K562 (cell line): Measurements from ENCODE around the gene SCYGR1.

Experiments
- EHMT2 ChIP-seq: fragments of 450-650 bp; IDR thresholded peaks from 2 replicates; pipeline ENCODE4 v1.6.1; 2018; ENCODE audit warnings: antibody characterized with exemption
- UBTF ChIP-seq, 2 experiments: IDR thresholded peaks; 2 replicates each; pipeline ENCODE4 v1.6.1; 2012; ENCODE audit warnings: improper control_type of control experiment in 2 of 2, low read depth in 2 of 2, low read length in 2 of 2, borderline replicate concordance in 1 of 2
- TF ChIP-seq, protein P1 (sequence below), 3 experiments: IDR thresholded peaks in 2 of 3; conservative IDR thresholded peaks in 1 of 3; 2 replicates each; pipeline ENCODE4 v1.5.1; 2011 to 2012; ENCODE audit warnings: low read length in 3 of 3, mild to moderate bottlenecking in 3 of 3, control low read depth in 2 of 3, improper control_type of control experiment in 1 of 3, inconsistent platforms in 1 of 3, low read depth in 1 of 3, mixed read lengths in 1 of 3, moderate library complexity in 1 of 3; ENCODE audit not compliant: insufficient read depth in 2 of 3
- TF ChIP-seq, protein P2 (sequence below), 2 experiments: fragments of 450-650 bp in 1 of 2; IDR thresholded peaks; 2 replicates each; pipeline ENCODE4 v1.6.1; 2011 to 2017; ENCODE audit warnings: low read depth in 2 of 2, antibody characterized with exemption in 1 of 2, borderline replicate concordance in 1 of 2, low read length in 1 of 2, mild to moderate bottlenecking in 1 of 2, mixed read lengths in 1 of 2; ENCODE audit not compliant: control insufficient read depth in 1 of 2

- TF ChIP-seq, protein P1, sequence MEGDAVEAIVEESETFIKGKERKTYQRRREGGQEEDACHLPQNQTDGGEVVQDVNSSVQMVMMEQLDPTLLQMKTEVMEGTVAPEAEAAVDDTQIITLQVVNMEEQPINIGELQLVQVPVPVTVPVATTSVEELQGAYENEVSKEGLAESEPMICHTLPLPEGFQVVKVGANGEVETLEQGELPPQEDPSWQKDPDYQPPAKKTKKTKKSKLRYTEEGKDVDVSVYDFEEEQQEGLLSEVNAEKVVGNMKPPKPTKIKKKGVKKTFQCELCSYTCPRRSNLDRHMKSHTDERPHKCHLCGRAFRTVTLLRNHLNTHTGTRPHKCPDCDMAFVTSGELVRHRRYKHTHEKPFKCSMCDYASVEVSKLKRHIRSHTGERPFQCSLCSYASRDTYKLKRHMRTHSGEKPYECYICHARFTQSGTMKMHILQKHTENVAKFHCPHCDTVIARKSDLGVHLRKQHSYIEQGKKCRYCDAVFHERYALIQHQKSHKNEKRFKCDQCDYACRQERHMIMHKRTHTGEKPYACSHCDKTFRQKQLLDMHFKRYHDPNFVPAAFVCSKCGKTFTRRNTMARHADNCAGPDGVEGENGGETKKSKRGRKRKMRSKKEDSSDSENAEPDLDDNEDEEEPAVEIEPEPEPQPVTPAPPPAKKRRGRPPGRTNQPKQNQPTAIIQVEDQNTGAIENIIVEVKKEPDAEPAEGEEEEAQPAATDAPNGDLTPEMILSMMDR (IDR thresholded peaks at IDR 0.05 in 2 of 3, conservative IDR thresholded peaks at IDR 0.05 in 1 of 3; ENCODE audit: insufficient read depth in 2 of 3, low read depth in 1 of 3, low read length in 3 of 3): no peak
- TF ChIP-seq UBTF (IDR thresholded peaks at IDR 0.05; ENCODE audit: borderline replicate concordance in 1 of 2, low read depth in 2 of 2, low read length in 2 of 2): no peak
- TF ChIP-seq EHMT2: no peak
- TF ChIP-seq, protein P2, sequence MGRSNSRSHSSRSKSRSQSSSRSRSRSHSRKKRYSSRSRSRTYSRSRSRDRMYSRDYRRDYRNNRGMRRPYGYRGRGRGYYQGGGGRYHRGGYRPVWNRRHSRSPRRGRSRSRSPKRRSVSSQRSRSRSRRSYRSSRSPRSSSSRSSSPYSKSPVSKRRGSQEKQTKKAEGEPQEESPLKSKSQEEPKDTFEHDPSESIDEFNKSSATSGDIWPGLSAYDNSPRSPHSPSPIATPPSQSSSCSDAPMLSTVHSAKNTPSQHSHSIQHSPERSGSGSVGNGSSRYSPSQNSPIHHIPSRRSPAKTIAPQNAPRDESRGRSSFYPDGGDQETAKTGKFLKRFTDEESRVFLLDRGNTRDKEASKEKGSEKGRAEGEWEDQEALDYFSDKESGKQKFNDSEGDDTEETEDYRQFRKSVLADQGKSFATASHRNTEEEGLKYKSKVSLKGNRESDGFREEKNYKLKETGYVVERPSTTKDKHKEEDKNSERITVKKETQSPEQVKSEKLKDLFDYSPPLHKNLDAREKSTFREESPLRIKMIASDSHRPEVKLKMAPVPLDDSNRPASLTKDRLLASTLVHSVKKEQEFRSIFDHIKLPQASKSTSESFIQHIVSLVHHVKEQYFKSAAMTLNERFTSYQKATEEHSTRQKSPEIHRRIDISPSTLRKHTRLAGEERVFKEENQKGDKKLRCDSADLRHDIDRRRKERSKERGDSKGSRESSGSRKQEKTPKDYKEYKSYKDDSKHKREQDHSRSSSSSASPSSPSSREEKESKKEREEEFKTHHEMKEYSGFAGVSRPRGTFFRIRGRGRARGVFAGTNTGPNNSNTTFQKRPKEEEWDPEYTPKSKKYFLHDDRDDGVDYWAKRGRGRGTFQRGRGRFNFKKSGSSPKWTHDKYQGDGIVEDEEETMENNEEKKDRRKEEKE (IDR thresholded peaks at IDR 0.05; ENCODE audit: borderline replicate concordance in 1 of 2, control insufficient read depth in 1 of 2, low read depth in 2 of 2, low read length in 1 of 2): no peak
These were observed 13.8 kb upstream of the SCYGR1 start for GRCh38 chr2:227401550-227401949.
